Vagina (tissue), 2 donors: Measurements from ENCODE around the gene ZNF583.

Source experiments
- CTCF ChIP-seq, 3 experiments: fragments of 450-650 bp in 2 of 3; fragments of 200-600 bp in 1 of 3; sonication (generic) in 1 of 3; IDR thresholded peaks; one replicate each; pipeline ENCODE4 v1.5.1; 2017 to 2019; ENCODE audit warnings: antibody characterized with exemption in 3 of 3, mild to moderate bottlenecking in 2 of 3, moderate library complexity in 2 of 3
- POLR2A ChIP-seq, 2 donors: fragments of 450-650 bp; IDR thresholded peaks; one replicate each; pipeline ENCODE4 v1.6.1; 2017; ENCODE audit warnings: antibody characterized with exemption in 2 of 2, mild to moderate bottlenecking in 2 of 2, moderate library complexity in 2 of 2
- POLR2AphosphoS5 ChIP-seq, 2 donors: sonication (generic); formaldehyde crosslinking; IDR thresholded peaks; one replicate each; pipeline ENCODE4 v1.9.0; 2017; ENCODE audit warnings: antibody characterized with exemption in 2 of 2, mild to moderate bottlenecking in 2 of 2, low read depth in 1 of 2; ENCODE audit not compliant: insufficient read depth in 1 of 2

- no peak for TF ChIP-seq CTCF (IDR thresholded peaks at IDR 0.05)
- TF ChIP-seq POLR2A (IDR thresholded peaks at IDR 0.05) = no peak
- no peak for TF ChIP-seq POLR2AphosphoS5 (IDR thresholded peaks at IDR 0.05; ENCODE audit: insufficient read depth in 1 of 2, low read depth in 1 of 2)
Observed at GRCh38 chr19:56400485-56400884, 3.6 kb upstream of the ZNF583 start.
